HG02571 (cell line): ENCODE measurements around the gene OSBPL5.

Experiments
- ATAC-seq: cut with Tn5 transposase; IDR thresholded peaks from one replicate; pipeline ENCODE4 v1.9.1; 2021; ENCODE audit warnings: mild to moderate bottlenecking, moderate library complexity; ENCODE audit not compliant: unreplicated experiment

OSBPL5 gene

GRCh38 chr11:3041699-3042441 lies 123.2 kb downstream of the OSBPL5 start:
- no peak for ATAC-seq

GRCh38 chr11:3040881-3041280 lies 124.2 kb downstream of the OSBPL5 start:
- no peak for ATAC-seq

- no peak for ATAC-seq
These were observed 127.2 kb downstream of the OSBPL5 start for GRCh38 chr11:3037945-3038271.
